Measurements from ENCODE around the gene LHX2.
A peak's percentile ranks its signal among the peaks of the same experiment; 100 is the strongest.

LHX2 gene

GRCh38 chr9:124014956-124015660 lies 3.5 kb downstream of the LHX2 start:
- TF ChIP-seq CTCF (conservative IDR thresholded peaks at IDR 0.05; ENCODE audit: low read length) = no peak
- no peak overlapping the region for H3K4me3 ChIP-seq (ENCODE audit: low read length)
- DNase-seq (ENCODE audit: low read depth) = no peak

GRCh38 chr9:124015661-124016131 lies 4.1 kb downstream of the LHX2 start:
- TF ChIP-seq CTCF (conservative IDR thresholded peaks at IDR 0.05; ENCODE audit: low read length) = no peak
- no peak overlapping the region for H3K4me3 ChIP-seq (ENCODE audit: low read length)
- no peak for DNase-seq (ENCODE audit: low read depth)

- no peak overlapping the region for H3K4me3 ChIP-seq (ENCODE audit: low read length)
- no peak for DNase-seq (ENCODE audit: low read depth)
- no peak for TF ChIP-seq CTCF (conservative IDR thresholded peaks at IDR 0.05; ENCODE audit: low read length)
Measured at GRCh38 chr9:124016175-124017050, 4.8 kb downstream of the LHX2 start.

- H3K4me3 ChIP-seq (ENCODE audit: low read length) = no peak overlapping the region
- no peak for DNase-seq (ENCODE audit: low read depth)
- TF ChIP-seq CTCF (conservative IDR thresholded peaks at IDR 0.05; ENCODE audit: low read length) = no peak
Measured at GRCh38 chr9:124017051-124017928, 5.7 kb downstream of the LHX2 start.

GRCh38 chr9:124017929-124018729 lies 6.6 kb downstream of the LHX2 start:
- TF ChIP-seq CTCF (conservative IDR thresholded peaks at IDR 0.05; ENCODE audit: low read length) = no peak
- DNase-seq (ENCODE audit: low read depth) = no peak
- H3K4me3 ChIP-seq (ENCODE audit: low read length) = peak overlapping the region; percentile 36; the same call in 1 of the 2 replicates
